ENCODE data around the gene MAP2K6.

MAP2K6 gene

GRCh38 chr17:69497161-69497560 is 82.7 kb downstream of the MAP2K6 start:
- DNase-seq: peak; percentile 19

DNA sequence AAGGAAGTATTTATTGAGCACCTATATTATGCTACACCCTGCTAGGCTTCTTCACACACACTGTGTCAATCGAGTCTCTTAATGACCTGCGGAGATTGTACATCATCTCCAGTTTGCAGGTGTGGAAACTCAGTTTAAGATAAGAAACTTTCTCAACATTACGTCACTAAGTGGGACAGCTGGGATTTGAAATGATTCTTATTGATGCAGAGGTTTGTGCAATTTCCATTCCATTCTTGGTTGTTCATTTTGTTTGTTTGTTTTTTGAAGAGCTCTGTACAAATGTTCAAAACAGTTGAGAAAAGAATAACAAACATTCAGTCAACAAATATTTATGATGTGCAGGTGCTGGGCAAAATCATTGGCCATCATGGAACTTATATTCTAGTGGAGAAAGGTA is 84.8 kb downstream of the MAP2K6 start:
- no peak for DNase-seq

DNA sequence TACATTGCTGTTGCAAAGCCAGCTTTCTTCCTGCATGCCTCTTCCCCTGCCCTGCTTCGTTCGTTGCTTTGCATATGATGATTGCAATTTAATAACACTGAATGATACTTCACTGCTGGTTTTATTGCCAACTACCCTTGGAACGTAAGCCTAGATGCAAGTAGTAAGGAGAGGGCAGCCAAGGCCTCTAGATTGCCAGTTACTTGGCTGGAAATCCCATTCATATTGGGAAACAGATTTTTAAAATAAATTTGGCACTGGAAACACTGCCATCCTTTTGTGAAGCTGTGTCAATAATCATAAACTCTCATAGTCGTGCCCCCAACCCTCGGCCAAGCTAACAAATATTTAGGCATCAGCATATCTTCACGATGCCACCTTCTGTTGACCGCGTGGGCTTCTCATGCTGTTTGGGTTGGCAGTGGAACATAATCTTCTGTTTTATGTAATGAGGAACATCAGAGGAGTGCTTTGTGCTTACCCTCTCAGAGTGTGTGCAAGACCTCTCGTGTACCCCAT is 86.5 kb downstream of the MAP2K6 start:
- DNase-seq: peak; percentile 52

DNA sequence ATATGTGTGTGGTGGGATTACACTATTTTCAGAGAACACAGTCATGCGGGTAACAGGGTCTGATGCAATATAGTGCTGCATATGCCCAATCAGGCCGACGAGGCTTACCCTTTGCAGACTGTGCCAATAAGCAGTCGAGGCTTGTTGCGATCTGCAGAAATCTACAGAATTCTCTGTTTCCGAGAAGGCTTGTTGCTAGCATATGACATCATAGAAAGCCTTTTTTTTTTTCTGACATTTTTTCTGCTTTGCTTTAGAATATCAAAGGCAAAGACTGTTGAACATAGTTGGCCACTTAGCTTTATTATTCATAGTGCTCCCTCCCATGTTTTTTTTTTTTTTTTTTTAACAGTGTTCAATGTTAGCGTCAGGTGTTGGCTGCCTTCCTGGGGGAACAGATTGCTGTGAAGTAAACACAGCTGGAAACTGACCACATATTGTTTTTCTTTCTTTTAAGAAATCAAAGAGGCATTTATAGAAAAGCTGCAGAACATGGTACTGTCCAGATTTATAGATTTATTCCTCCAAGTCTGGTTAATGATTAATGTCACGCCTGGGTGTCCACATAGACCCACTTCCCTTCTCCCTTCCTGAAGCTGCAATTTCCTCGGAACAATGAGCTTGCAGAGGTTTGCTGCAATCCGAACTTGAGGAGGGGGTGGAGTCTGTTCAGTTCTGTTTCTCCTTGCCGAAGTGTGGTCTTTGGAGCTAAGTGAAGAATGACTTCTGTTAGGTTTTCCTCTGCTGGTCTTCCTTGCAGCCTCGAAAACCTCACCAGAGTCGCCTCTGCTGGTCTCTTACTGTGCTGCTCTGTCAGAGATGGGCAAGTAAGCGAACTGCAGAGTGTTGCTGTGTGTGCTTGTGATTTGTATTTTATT is 87.3 kb downstream of the MAP2K6 start:
- peak; percentile 51 for DNase-seq

GRCh38 chr17:69503711-69504110 is 89.2 kb downstream of the MAP2K6 start:
- DNase-seq: no peak

DNA sequence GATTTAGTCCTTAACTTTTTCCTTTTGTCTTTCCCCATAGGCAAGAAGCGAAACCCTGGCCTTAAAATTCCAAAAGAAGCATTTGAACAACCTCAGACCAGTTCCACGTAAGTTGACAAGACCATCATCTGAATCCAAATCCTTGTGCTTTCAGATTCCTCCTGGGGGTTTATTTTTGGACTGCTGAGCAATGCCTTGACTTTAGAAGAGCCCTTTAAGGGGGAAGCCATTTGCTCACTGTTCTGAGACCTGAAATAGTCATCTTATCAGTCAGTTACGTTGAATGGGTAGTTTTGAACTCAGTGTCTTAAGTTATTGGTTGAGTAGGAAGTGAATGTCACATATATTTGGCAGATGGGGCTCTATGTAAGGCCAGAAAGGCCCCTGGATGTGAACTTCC is 91.2 kb downstream of the MAP2K6 start:
- no peak for DNase-seq

GRCh38 chr17:69506489-69506888 is 92.0 kb downstream of the MAP2K6 start:
- DNase-seq: no peak

DNA sequence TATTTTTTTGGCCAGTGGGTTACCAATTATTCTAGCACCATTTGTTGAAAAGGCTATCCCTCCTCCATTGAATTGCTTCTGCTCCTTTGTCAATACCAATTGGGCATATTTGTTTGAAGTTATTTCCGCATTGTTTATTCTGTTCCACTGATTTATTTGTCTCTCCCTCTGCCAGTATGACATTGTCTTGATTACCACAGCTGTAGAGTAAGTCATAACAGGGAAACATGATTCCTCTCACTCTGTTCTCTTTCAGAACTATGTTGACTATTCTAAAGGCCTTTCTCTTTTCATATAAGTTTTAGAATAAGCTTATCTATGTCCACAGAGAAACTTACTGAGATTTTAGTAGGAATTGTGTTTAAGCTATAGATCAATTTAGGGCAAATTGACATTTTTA is 94.3 kb downstream of the MAP2K6 start:
- DNase-seq: no peak

- no peak for DNase-seq
Measured at GRCh38 chr17:69511250-69511649, 96.8 kb downstream of the MAP2K6 start.

DNA sequence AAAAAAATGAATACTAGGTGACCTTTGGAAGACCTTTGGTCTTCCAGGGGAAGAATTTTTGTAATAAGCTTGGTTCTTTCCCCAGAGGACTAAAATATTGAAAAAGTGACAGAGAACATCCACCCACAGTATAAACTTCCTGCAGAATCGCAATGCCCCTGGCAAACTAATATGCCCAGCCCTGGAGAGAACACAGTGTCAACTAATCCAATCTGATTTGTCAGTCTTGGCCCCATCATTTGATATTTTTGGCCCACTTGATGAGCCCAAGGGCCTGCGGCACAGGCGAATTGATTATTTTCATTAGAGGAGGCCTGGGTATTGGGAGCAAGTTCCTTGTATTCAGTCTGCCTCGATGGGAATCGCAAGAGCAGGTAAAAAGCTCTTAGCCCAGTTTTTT is 98.4 kb downstream of the MAP2K6 start:
- DNase-seq: no peak

DNA sequence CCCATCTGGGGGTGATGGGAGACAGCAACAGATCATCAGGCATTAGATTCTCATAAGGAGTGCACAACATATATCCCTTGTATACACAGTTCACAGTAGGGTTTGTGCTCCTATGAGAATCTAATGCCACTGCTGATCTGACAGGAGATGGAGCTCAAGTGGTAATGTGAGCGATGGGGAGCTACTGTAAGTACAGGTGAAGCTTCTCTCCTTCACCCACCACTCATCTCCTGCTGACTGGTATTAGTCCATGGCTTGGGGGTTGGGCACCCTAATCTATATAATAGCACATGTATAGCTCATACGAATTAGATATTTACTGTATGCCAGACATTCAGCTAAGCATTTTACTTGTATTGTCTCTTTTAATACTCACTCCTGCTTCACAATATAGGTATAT is 101.7 kb downstream of the MAP2K6 start:
- DNase-seq: no peak

- no peak for DNase-seq
Measured at GRCh38 chr17:69516911-69517310, 102.4 kb downstream of the MAP2K6 start.

GRCh38 chr17:69518951-69519350 is 104.5 kb downstream of the MAP2K6 start:
- DNase-seq: no peak

- no peak for DNase-seq
Measured at GRCh38 chr17:69523244-69523861, 108.9 kb downstream of the MAP2K6 start.

GRCh38 chr17:69524854-69525253 is 110.4 kb downstream of the MAP2K6 start:
- no peak for DNase-seq

- DNase-seq: no peak
Measured at GRCh38 chr17:69525920-69526841, 111.7 kb downstream of the MAP2K6 start.

- no peak for DNase-seq
Measured at GRCh38 chr17:69528035-69528434, 113.5 kb downstream of the MAP2K6 start.

DNA sequence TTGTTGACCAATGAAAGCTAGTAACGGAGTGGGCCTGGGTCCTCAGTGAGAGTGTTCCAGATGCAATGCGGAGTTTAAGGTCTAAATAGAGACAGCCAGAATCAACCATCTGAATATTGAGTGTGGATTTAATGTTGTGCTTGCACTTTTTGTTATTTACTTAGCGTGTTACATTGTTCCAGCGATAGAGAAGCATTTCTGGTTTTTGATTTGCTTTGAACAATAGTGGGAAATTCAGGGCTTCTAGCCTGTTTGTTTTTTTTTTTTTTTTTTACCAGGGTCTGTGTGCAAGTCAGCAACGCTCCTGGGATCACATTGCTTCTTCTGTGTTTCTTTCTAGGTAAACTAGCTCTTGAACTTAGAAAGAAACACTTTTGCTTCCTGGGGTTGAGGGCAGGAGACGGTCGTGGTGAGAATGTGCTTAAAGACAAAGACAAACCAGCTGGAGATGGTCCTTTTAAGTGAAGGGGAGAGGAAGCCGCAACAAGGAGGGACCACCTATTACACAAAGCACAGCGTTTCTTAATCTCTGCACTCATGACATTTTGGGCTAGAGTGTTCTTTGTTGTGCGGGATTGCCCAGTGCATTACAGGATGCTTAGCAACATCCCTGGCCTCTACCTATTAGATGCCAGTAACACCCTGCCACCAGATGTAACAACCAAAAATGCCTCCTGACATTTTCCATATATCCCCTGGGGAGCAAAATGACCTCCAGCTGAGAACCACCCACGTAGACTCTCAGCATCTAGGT is 119.2 kb downstream of the MAP2K6 start:
- DNase-seq: no peak

DNA sequence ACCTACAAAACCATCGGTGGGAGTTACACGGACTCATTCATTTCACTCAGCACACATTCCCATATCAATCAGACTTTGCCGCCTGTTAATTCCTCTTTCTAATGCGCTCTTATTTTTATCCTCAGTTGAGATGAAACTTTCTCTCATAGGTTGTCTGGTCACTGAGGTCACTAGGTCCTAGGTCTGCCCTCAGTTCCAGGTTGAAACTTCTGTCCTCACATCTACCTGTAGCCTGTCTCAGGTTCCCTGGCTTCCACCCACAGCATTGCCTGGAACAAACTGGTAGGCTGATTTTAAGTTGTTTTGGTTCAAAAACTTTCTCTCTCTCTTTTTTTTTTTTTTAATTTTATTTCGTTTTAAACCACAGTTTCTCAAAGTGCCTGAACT is 119.7 kb downstream of the MAP2K6 start:
- DNase-seq: no peak

DNA sequence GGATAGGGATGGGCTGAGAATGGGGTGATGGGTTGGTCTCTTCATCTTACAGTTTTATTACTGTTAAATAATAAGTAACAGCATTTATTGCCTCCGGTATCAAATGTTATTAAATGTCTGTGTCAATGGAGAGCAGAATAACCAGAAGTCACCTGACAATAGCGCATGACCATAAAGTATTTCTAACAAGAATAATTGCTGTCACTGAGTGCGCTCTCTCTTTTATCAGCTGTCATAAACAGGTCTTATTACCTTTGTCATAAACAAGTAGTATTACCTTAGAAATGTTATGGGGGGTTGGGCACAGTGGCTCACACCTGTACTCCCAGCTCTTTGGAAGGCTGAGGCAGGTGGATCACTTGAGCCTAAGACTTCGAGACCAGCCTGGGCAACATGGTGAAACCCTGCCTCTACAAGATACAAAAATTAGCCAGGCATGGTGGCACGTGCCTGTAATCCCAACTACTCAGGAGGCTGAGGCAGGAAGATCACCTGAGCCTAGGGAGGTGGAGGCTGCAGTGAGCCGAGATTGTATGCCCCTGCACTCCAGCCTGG is 120.6 kb downstream of the MAP2K6 start:
- DNase-seq: no peak

- no peak for DNase-seq
Measured at GRCh38 chr17:69538795-69539194, 124.3 kb downstream of the MAP2K6 start.

DNA sequence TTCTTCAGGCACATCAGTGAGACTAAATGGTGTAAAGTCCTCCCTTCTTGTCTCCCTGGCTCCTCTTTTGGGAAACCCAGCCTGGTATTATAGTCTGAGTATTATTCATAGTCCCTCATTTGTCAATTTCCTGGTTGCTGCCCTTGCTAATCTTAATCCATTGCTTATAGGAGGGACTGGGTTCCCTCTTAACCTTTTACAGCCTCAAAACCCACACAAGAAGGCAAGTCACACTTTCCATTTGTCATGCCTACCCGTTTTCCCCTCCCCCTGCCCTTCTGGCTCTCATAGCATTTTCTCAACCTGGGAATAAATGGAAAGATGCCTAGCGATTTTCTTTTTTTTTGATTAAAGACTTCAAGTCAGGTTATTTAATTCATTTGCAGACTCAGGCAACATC is 124.8 kb downstream of the MAP2K6 start:
- no peak for DNase-seq
